Activated CD4-positive, alpha-beta T cell treated with anti-CD3 and anti-CD28 coated beads, Interleukin-2, amount 50 U/mL, for 1 hour (primary cell): ENCODE measurements around the gene GABRA4.

Experiments
- DNase-seq: peaks from one replicate; pipeline ENCODE4 v3.0.0-alpha.2; 2020

The GABRA4 gene

DNA sequence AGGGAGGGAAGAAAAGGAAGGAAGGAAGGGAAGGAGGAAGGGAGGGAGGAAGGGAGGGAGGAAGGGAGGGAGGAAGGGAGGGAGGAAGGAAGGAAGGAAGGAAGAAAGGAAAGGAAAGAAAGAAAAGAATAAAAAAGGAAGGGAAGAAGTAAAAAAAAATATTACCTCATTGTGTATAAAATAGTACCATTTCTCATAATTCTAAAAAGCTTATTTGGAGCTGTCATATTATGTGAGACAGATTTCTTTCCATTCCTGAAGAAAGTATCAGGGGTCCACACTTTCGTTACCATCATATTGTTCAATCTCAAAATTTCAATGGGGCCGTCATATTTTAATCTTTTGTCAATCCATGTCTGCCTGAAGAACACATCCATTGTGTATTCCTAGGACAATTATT lies 16.1 kb downstream of the GABRA4 start:
- DNase-seq = no peak

DNA sequence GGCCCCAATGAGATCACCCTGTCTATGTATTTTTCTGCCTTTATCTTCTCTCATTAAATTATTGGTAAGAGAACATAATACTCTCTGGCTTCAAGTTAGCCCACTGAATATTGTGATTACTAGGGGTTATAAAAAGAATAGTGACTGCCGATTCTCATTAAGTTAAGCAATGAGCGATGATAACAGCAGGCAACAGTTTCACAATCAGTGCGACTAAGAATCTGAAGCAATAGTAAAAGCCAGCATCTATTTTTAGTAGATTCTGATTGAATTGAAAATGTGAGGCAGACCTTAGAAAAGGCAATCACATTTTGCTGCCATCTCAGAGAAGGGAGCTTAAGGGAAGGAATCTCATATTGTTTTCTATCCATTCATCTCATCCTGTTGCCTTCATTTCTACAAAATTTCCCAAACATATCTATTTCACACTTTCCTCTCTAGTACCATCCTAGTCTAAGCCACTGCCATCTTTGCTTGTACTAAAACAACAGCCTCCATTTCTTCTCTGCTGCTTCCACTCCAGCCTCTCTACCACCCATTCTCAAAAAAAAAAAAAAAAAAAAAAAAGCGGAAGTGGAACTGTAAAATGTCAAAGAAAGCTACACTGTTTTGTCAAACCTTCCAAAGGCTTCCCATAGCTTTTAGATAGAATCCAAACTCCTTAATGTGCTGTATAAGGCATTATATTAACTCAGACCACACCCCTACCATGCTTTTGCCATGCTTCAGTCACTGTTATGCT lies 17.4 kb downstream of the GABRA4 start:
- no peak for DNase-seq

DNA sequence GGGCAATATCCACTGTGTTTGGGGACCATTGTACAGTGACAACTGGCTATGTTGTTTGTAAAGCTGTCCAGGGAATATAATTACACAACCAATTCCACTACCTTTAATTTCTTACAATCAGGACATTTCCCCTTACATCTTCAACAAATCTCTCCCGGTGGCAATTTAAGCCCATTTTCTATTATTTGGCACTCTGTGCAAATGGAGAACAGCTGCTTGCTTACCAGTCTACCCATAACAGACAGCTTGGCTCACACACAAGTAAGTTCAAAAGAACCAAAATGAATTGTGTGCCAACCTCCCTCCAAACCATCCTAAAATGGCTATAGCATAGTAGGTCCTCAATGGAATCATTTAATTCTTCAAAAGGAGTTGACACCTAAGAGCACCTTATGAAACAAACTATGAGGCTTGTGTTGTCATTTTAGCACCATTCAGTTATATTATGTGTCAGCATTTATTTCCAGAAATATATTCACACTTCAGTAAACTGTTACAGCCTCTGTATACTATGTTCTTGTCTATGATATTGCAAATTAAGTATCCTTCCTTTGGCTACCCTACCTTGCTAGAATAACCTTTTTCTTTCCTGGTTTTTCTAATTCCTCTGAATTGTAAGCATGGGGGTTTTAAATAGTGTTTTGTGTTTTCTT lies 18.4 kb downstream of the GABRA4 start:
- no peak for DNase-seq

- no peak for DNase-seq
Observed at GRCh38 chr4:46968847-46969246, 24.5 kb downstream of the GABRA4 start.

DNA sequence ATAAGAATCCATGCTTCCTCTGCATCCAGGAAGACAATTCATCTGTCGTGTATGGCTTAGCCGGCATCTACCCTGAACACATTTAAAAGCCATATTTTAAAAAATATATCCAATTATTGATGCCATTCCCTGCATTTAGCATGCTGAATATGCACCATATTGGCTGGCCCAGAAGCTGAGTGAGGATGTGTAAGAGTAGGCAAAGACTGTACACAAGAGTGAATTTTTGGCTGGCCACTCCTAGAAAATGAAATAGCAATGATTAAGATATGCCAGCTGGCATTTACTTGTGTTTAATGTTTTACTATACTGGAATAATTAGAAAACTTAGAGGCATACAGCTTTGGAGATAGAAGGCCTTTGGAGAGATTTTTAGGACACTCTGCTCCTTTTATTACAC lies 25.8 kb downstream of the GABRA4 start:
- no peak for DNase-seq

DNA sequence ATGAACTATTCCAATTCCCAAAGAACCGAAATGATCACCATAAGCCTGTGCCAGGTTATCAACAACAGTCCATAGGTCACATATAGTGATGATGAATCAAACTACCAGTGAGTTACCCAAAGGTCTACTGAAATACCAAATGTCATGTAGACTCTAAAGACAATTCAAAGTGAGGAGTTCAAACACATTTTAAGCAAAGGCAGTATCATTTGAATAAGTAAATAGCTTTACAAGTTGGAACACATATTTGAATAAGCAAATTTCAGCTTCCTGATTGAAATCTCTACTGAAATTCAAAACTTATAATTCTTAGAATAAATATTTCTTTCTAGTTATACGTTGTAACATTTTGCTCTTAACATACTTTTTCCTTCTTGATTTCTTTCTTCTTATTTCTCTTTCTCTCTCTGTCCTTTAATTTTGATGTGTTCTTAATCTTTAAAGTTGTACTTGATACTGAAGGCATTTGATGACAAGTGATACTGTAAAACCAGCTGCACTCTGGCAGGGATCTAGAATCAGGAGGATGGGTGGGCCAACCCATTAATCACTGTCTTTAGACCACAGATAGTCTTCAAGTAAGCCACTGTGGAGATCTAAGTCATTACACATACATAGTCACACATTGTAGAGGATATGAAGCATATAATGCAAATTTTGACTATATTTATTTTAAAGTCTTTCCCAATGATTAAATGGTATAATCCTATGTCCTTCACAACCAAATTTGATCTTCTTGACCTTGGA lies 34.5 kb downstream of the GABRA4 start:
- DNase-seq = no peak

DNA sequence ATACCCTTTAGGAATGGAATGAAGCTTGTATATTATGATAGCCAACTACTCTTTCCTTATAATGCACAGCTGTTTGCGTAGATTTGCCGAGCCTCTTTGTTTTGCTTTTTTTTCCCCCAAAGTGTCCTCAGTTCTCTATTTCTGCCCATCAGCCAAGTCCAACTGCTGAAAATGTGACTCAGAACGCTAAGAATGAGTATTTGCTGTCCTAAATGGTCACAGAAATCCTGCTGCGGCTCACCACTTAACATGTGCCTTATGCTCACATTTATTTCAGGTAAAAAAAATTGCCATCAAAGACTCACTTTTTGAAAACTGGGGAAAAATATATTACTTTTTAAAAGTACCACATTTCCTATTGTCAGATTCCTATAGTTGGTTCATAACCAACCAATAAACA lies 36.9 kb downstream of the GABRA4 start:
- no peak for DNase-seq

- no peak for DNase-seq
Observed at GRCh38 chr4:46955601-46956000, 37.8 kb downstream of the GABRA4 start.

GRCh38 chr4:46954643-46955042 lies 38.7 kb downstream of the GABRA4 start:
- DNase-seq = no peak

DNA sequence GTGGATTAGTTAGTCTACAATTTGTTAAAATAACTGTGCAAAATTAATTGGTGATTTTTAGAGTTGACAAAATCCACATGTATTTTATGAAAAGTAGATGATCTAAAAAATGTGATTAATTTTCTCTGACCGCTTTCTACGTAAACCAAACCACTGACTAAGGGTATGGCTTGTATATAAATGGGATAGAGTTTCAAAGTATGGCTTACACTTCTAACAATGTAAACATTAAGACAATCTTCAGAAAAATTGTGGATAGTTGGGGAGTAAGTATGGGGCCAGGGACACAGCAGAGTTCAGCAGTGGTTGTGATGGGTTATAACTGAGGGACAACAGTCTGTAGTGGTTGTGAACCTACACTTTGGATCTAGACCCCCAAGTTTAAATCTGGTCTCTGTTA lies 39.8 kb downstream of the GABRA4 start:
- DNase-seq = no peak

- no peak for DNase-seq
Observed at GRCh38 chr4:46952451-46952850, 40.9 kb downstream of the GABRA4 start.

DNA sequence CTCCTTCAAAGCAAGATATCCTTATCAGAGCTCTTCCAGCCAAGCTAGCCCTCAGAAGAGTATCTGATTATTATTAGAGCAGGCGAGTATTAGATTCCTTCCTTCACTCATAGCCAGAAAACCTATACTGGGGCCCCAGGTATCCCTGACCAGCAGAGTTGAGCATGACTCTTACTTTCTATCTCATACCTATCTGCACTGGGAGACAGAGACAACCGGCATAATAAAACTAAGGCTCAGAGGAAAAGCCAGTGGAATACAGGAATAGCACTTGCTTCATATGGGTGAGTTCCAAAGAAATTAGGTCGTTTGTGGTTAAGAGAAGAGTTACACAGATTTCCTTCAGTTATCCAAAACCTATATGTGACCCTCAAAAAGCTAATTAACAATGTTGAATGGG lies 42.6 kb downstream of the GABRA4 start:
- DNase-seq = no peak

DNA sequence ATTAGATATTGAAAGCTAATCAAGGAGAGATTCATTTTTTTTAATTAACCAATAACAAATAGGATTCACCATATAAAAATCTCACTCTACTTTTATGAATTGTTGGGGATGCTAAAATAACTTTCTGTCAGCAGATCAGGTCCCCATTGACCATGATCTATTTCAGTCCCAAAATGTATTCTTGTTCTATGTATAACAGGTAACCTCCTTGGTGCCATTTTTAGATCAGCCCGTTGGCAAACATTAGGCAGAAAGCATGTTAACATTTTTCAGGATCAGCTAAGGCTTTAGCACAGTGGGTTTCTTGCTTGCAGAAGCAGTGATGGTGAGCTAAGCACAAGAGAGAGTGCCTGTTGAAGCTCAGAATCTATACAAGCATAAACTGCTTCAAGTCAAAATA lies 43.6 kb downstream of the GABRA4 start:
- DNase-seq = no peak

DNA sequence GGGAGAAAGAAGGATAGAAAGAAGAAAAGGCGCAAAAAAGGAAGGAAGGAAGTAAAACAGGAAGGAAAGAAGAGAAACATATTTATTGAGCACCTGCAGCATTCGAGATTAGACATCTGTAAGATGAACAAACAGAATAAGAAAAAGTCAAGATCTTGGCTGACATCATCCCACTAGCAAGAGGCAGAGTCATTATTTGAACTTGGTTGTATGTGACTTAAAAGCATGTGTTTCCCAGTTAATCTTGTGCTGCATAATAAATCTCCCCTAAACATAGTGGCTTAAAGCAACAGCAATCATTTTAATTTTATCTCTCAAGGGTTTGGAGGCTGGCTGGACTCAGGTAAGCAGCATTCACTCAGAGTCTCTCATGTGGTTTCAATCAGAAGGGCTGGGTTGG lies 45.8 kb downstream of the GABRA4 start:
- DNase-seq = no peak

- DNase-seq = no peak
Observed at GRCh38 chr4:46946919-46947536, 46.4 kb downstream of the GABRA4 start.

GRCh38 chr4:46945062-46945461 lies 48.3 kb downstream of the GABRA4 start:
- no peak for DNase-seq

DNA sequence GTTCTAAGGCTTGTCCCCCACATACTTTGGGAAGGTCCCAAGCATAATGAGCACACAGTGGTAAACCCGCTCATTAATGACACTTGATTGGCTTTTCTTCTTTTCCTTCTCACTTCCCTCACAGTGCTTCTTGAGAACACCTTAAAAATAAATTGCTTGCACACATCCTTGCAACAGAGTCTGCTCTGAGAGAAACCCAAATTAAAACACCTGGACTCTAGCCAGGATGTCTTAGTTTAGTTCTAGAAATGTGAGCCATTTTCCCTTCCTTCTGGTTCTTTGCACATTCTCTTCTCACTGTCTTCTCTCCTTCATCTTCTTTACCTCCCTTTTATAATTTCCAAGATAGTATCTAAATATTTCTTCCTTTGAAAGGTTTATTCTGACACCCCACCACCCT lies 49.0 kb downstream of the GABRA4 start:
- DNase-seq = no peak

GRCh38 chr4:46937493-46937892 lies 55.9 kb downstream of the GABRA4 start:
- DNase-seq = no peak

DNA sequence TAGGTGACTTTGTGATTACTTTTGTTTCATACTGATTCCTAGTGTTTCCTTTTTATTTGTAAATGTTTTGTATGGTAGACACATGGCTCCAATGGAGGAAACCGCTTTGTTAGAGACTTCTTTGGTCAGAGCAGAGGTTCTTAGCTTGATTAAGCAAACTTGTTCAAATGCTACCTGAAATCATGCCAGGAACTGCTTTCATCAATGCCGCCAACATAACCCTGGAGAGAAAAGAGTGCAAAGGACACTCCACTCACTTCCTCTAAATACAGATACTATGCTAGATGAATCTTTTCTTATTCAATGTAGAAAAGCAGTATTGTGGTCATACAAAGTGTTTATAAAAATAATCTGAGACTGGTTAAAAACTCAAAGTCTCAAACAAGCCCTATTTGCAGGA lies 58.7 kb downstream of the GABRA4 start:
- no peak for DNase-seq

GRCh38 chr4:46933686-46934085 lies 59.7 kb downstream of the GABRA4 start:
- DNase-seq = no peak

DNA sequence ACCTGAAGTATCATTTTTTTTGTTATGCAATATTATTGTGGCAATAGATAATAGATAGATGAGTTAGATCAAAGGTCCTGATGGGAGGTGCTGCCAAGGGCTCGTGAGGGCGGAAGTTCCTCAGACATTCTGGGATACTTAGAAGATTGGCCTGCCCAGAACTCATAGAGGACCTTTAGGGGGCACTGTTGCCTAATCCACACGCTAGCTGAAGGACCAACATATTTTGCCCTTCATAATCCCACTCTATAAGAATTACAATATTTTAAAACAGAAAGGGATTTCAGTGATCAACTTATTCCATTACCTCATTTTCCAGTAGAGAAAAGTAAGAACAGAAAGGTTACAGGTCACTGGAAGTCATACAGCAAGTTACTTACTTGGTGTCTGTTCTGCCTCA lies 61.4 kb downstream of the GABRA4 start:
- DNase-seq = no peak

- no peak for DNase-seq
Observed at GRCh38 chr4:46930891-46931290, 62.5 kb downstream of the GABRA4 start.

- no peak for DNase-seq
Observed at GRCh38 chr4:46927201-46927600, 66.2 kb downstream of the GABRA4 start.
